ENCODE results near the gene RGL1.

RGL1 gene

DNA sequence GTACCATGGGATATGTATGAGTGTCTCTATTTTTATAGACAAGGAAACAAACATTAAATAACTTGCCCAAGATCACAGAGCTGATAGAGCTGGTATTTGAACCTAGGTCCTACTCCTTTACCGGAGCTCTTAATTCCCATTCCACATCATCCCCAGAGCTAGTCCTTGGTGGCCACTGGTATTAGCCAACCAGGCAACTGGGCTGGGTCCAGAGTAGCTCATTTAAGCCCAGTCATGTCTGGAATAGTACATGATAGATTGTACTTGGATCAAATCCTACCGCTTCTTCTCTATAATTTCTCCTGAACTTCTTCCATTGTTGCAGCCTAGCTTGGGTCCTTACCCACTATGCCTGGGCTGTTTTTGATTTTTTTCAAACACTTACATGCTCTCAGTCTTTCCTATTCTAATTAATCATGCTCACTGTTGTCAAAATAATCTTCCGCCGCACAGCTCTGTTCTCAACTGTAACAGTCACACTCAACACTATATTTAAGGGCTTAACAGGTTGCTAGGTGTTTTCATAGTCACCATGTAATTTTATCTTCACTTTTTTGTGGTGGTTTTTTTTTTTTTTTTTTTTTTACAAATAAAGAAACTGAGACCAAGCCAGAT lies 152.4 kb downstream of the RGL1 start:
- DNase-seq (ENCODE audit: low read depth), result no peak

- no peak for DNase-seq (ENCODE audit: low read depth)
Measured at GRCh38 chr1:183958958-183959357, 154.0 kb downstream of the RGL1 start.

DNA sequence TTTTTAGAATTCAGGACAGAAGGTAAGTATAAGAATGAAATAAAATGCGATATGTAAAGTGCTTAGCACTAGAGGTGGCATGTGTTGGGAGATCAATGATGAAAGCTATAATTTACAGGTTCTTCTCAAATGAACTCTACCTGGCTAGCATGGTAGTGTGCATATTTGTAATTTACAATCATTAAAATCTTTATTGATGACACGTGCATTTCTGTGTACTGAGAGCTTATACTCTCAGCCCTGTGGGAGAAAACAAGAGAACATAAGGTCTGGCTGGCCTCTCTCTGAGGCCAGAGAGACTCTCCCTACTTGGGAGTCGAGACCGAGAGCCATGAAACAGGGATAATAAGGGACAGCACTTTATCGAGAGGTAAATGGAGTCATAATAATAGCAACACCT lies 156.2 kb downstream of the RGL1 start:
- DNase-seq (ENCODE audit: low read depth), result no peak

GRCh38 chr1:183962903-183963302 lies 158.0 kb downstream of the RGL1 start:
- no peak for DNase-seq (ENCODE audit: low read depth)

GRCh38 chr1:183965726-183966125 lies 160.8 kb downstream of the RGL1 start:
- DNase-seq (ENCODE audit: low read depth), result no peak

DNA sequence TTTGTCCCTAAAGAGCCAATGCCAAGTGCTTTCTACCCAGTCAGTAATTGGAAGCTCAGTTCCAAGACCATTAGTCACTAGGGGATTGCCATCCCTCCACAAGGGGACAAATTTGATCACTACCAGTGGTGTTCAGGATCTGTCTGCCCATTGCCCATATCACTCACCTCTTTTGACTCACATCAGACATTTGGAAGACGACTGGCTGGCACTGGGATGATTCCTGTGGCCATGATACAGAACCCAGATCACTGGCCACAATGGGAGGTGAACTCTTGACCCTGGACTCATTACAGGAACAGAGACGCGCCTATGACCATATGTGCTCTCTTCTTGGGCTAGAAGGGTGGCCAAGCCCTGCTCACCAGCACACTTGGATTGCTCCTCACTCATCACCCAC lies 161.6 kb downstream of the RGL1 start:
- no peak for DNase-seq (ENCODE audit: low read depth)

DNA sequence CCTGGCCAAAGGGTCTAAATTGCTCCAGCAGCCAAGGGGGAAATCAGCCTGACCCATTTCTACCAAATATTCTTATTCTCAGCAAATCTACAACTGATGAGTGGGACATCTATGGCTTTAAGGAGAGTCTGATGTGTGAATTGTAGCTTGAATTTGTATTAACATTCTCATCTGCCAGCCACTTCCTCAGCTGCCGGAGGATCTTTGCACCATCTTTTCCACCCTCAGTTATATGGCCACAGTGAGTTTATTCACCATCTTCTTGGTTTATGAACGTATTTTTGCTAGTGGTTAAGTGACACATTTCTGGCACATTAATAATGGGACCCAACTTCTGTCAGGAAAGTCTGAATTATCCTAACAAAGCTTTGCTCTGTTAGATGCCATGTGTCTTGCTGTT lies 163.0 kb downstream of the RGL1 start:
- DNase-seq (ENCODE audit: low read depth), result no peak

DNA sequence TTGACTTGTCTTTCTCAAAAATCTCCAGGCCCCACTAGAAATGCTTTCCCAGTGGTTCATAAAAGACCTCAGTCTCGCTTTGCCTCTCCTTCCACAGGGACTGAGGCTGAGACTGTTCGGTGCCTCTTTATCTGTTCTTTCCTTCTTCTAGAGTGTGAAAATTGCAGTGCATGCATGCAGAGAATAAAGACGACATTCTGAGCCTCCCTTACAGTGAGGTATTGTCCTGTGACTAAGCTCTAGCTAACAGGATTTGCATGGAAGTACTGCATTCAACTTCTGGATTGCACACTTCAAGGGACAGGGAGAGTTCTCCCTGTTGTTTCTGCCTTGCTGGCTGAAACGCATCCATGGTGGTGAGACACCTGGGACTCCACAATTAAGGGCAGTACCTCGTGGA lies 163.5 kb downstream of the RGL1 start:
- DNase-seq (ENCODE audit: low read depth), result no peak

GRCh38 chr1:183970516-183971300 lies 165.8 kb downstream of the RGL1 start:
- no peak for DNase-seq (ENCODE audit: low read depth)

GRCh38 chr1:183975651-183976050 lies 170.7 kb downstream of the RGL1 start:
- DNase-seq (ENCODE audit: low read depth), result no peak

DNA sequence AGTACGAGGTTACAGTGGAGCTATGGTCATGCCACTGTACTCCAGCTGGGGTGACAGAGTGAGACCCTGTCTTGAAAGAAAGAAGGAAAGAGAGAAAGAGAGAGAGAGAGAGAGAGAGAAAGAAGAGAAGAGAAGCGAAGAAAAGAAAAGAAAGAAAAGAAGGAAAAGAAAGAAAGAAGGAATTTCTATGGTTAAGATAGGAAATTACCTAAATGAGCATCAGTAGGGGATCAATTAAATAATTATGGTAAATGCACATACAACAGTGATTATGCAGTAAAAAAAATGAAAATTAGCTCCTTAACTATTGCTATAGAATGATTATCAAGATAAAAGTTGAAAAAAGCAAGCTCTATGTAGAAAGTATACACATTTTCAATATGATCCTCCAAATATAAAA lies 172.8 kb downstream of the RGL1 start:
- no peak for DNase-seq (ENCODE audit: low read depth)

All from stimulated activated CD8-positive, alpha-beta memory T cell treated with anti-CD3 and anti-CD28 coated beads, Interleukin-12 subunit alpha, Interleukin-12 subunit beta, amount 100 ng/mL, for 4 hours (primary cell).